ENCODE results near the gene CHRDL2.

- TF ChIP-seq POLR2A (IDR thresholded peaks at IDR 0.05) = no peak
- TF ChIP-seq, protein P1, sequence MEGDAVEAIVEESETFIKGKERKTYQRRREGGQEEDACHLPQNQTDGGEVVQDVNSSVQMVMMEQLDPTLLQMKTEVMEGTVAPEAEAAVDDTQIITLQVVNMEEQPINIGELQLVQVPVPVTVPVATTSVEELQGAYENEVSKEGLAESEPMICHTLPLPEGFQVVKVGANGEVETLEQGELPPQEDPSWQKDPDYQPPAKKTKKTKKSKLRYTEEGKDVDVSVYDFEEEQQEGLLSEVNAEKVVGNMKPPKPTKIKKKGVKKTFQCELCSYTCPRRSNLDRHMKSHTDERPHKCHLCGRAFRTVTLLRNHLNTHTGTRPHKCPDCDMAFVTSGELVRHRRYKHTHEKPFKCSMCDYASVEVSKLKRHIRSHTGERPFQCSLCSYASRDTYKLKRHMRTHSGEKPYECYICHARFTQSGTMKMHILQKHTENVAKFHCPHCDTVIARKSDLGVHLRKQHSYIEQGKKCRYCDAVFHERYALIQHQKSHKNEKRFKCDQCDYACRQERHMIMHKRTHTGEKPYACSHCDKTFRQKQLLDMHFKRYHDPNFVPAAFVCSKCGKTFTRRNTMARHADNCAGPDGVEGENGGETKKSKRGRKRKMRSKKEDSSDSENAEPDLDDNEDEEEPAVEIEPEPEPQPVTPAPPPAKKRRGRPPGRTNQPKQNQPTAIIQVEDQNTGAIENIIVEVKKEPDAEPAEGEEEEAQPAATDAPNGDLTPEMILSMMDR (IDR thresholded peaks at IDR 0.05) = no peak
- TF ChIP-seq EP300 (IDR thresholded peaks at IDR 0.05) = no peak
- TF ChIP-seq POLR2AphosphoS5 (IDR thresholded peaks at IDR 0.05) = no peak
Observed at GRCh38 chr11:74693531-74693930, 37.7 kb downstream of the CHRDL2 start.
